Activated T-cell treated with anti-CD3 and anti-CD28 coated beads, Interleukin-2, amount 50 U/mL, for 1 hour (primary cell): ENCODE data around the gene LYPD8.

Experiments used
- DNase-seq: peaks from one replicate; pipeline ENCODE4 v3.0.0-alpha.2; 2020

LYPD8 gene

GRCh38 chr1:248696774-248697173, 58.8 kb downstream of the LYPD8 start:
- DNase-seq = no peak

GRCh38 chr1:248696261-248696660, 59.3 kb downstream of the LYPD8 start:
- no peak for DNase-seq

GRCh38 chr1:248695451-248696132, 60.0 kb downstream of the LYPD8 start:
- DNase-seq = no peak

GRCh38 chr1:248691567-248692155, 63.9 kb downstream of the LYPD8 start:
- no peak for DNase-seq
